GM23338 (cell line): ENCODE results near the gene KRT85. TPM values are rescaled to one million over a fixed set of nuclear protein-coding genes. Genes with fewer than 3 reads are reported as not detected.

Experiments used
- ATAC-seq: fragments of 200-7000 bp; cut with Tn5 transposase; 3 replicates; pipeline ENCODE4 v1.9.1; 2020
- DNase-seq: peaks from one replicate; pipeline ENCODE4 v3.0.0-alpha.2; 2015; ENCODE audit warnings: low spot score
- H2AFZ ChIP-seq: fragments of 200-600 bp; sonication (generic); 2 replicates; pipeline ENCODE4 v1.8.0; 2016; ENCODE audit warnings: antibody characterized with exemption, mild to moderate bottlenecking, moderate library complexity
- H3F3A ChIP-seq: fragments of 200-600 bp; sonication (generic); replicated peaks from 2 replicates; pipeline ENCODE4 v1.8.0; 2017; ENCODE audit warnings: antibody characterized with exemption, mixed run types, low read depth
- H3K27ac ChIP-seq: fragments of 200-600 bp; sonication (generic); 2 replicates; pipeline ENCODE4 v1.6.1; 2016; ENCODE audit warnings: low read depth
- H3K27me3 ChIP-seq: fragments of 200-600 bp; sonication (generic); 2 replicates; pipeline ENCODE4 v1.8.0; 2016; ENCODE audit warnings: mild to moderate bottlenecking, mixed run types, moderate library complexity; ENCODE audit not compliant: insufficient read depth
- H3K36me3 ChIP-seq: fragments of 200-600 bp; sonication (generic); 2 replicates; pipeline ENCODE4 v1.8.0; 2016; ENCODE audit warnings: mild to moderate bottlenecking; ENCODE audit not compliant: insufficient read depth
- H3K4me1 ChIP-seq: fragments of 200-600 bp; sonication (generic); 2 replicates; pipeline ENCODE4 v1.8.0; 2016; ENCODE audit warnings: mild to moderate bottlenecking, moderate library complexity; ENCODE audit not compliant: insufficient read depth
- H3K4me2 ChIP-seq: fragments of 200-600 bp; sonication (generic); 2 replicates; pipeline ENCODE4 v1.7.1; 2017; ENCODE audit warnings: mixed run types
- H3K4me3 ChIP-seq: fragments of 200-600 bp; sonication (generic); 2 replicates; pipeline ENCODE4 v1.6.1; 2016; ENCODE audit warnings: mixed run types
- H3K79me2 ChIP-seq: fragments of 200-600 bp; sonication (generic); replicated peaks from 2 replicates; pipeline ENCODE4 v1.8.0; 2017; ENCODE audit warnings: mild to moderate bottlenecking; ENCODE audit not compliant: insufficient read depth
- H3K9me2 ChIP-seq: fragments of 200-600 bp; sonication (generic); 2 replicates; pipeline ENCODE4 v1.8.0; 2017; ENCODE audit not compliant: insufficient read depth
- H4K20me1 ChIP-seq: fragments of 200-600 bp; sonication (generic); replicated peaks from 2 replicates; pipeline ENCODE4 v1.8.0; 2017; ENCODE audit warnings: mild to moderate bottlenecking; ENCODE audit not compliant: insufficient read depth
- H3K27ac Mint-ChIP-seq: 2 replicates; pipeline ENCODE4 v1.8.0; 2020; ENCODE audit warnings: inconsistent platforms, mild to moderate bottlenecking, moderate library complexity, mixed read lengths
- H3K27me3 Mint-ChIP-seq: 3 replicates; pipeline ENCODE4 v1.8.0; 2022; ENCODE audit warnings: low read depth, mild to moderate bottlenecking, moderate library complexity, mixed read lengths, inconsistent platforms; ENCODE audit not compliant: insufficient read depth, poor library complexity
- H3K36me3 Mint-ChIP-seq: 3 replicates; pipeline ENCODE4 v1.8.0; 2021; ENCODE audit warnings: low read depth, mild to moderate bottlenecking, inconsistent platforms, moderate library complexity, mixed read lengths
- H3K4me1 Mint-ChIP-seq: 3 replicates; pipeline ENCODE4 v1.8.0; 2020; ENCODE audit warnings: mild to moderate bottlenecking, inconsistent platforms, mixed read lengths
- H3K4me3 Mint-ChIP-seq: 3 replicates; pipeline ENCODE4 v1.8.0; 2021; ENCODE audit warnings: moderate library complexity, mild to moderate bottlenecking, inconsistent platforms, mixed read lengths
- H3K9me3 Mint-ChIP-seq: 3 replicates; pipeline ENCODE4 v1.8.0; 2020; ENCODE audit warnings: moderate library complexity, mild to moderate bottlenecking, inconsistent platforms, mixed read lengths
- CREB1 ChIP-seq: fragments of 250-450 bp; sonication (Bioruptor Pico); IDR thresholded peaks from 2 replicates; pipeline ENCODE4 v1.5.0; 2020; ENCODE audit warnings: low read depth, mild to moderate bottlenecking, moderate library complexity
- JUNB ChIP-seq: IDR thresholded peaks from one replicate; pipeline ENCODE4 v1.6.1; 2016; ENCODE audit warnings: antibody characterized with exemption; ENCODE audit not compliant: unreplicated experiment
- NANOG ChIP-seq: IDR thresholded peaks from 2 replicates; pipeline ENCODE4 v1.6.1; 2016; ENCODE audit warnings: antibody characterized with exemption, borderline replicate concordance
- STAT1 ChIP-seq: IDR thresholded peaks from one replicate; pipeline ENCODE4 v1.6.1; 2016; ENCODE audit warnings: antibody characterized with exemption; ENCODE audit not compliant: unreplicated experiment
- ZNF114 ChIP-seq: fragments of 250-450 bp; sonication (Bioruptor Pico); IDR thresholded peaks from 2 replicates; pipeline ENCODE4 v1.5.0; 2020; ENCODE audit warnings: mild to moderate bottlenecking, moderate library complexity
- ZNF331 ChIP-seq: fragments of 250-450 bp; sonication (Bioruptor Pico); IDR thresholded peaks from 2 replicates; pipeline ENCODE4 v1.5.0; 2020; ENCODE audit warnings: low read depth, mild to moderate bottlenecking, moderate library complexity
- polyA plus RNA-seq: library from polyadenylated mRNA; unstranded; fragments of >200 nt; fragmentation: Nextera tagmentation; extraction: Ambion mirVana; gene quantifications from 2 replicates; pipeline ENCODE4 v1.2.1, GENCODE V29; 2016
- total RNA-seq: library from RNA; depleted of rRNA; stranded (reverse); fragments of >200 nt; shearing (Covaris generic); gene quantifications from 2 replicates; pipeline ENCODE4 v1.2.3, GENCODE V29; 2014
- TF ChIP-seq, protein P1 (sequence below): IDR thresholded peaks from one replicate; pipeline ENCODE4 v1.6.1; 2018; ENCODE audit warnings: antibody characterized with exemption; ENCODE audit not compliant: unreplicated experiment
- TF ChIP-seq, protein P2 (sequence below): fragments of 250-450 bp; sonication (Bioruptor Pico); IDR thresholded peaks from 2 replicates; pipeline ENCODE4 v1.5.0; 2020; ENCODE audit warnings: mild to moderate bottlenecking, moderate library complexity
- TF ChIP-seq, protein P3 (sequence below): IDR thresholded peaks from 2 replicates; pipeline ENCODE4 v1.6.1; 2016; ENCODE audit warnings: antibody characterized with exemption

The KRT85 gene
- total and polyA plus RNA-seq, 2 experiments from 2014 or later, result not detected

DNA sequence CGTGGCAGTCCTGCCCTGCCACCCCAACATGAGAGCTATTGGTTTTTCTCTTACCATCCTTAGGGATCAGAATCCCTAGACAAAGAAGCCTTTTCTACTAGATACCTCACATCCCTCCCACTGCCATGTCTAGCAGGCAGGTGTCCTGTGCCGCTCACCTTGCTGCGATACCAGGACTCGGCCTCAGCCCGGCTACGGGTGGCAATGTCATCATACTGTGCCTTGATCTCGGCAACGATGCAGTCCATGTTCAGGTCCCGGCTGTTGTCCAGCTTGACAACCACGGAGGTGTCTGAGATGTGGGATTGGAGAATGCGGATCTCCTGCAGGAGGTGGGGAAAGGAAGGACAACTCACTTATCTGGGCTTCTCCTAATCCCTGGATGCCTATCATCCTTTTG, 50.6 kb downstream of the KRT85 start:
- Mint-ChIP-seq H3K4me1 (no peaks in the 10 kb centered on the region), H3K9me3 (no peaks in the 10 kb centered on the region), H3K27ac (no peak overlapping the region), H3K27me3 (peaks cover 11% of the 10 kb centered on the region), H3K36me3 (no peaks in the 10 kb centered on the region), H3K4me3 (no peak overlapping the region)
- Histone ChIP-seq H3K9me2 (no peaks in the 10 kb centered on the region), H3K79me2 (no peaks in the 10 kb centered on the region), H2AFZ (no peak overlapping the region), H3K4me1 (no peaks in the 10 kb centered on the region), H3K27me3 (no peaks in the 10 kb centered on the region), H3K4me3 (no peak overlapping the region), H3K36me3 (no peaks in the 10 kb centered on the region), H3K4me2 (no peak overlapping the region), H4K20me1 (no peaks in the 10 kb centered on the region), H3F3A (no peaks in the 10 kb centered on the region), H3K27ac (no peak overlapping the region)
- DNase-seq (no peak), ATAC-seq (no peak)
- TF ChIP-seq, protein P1, sequence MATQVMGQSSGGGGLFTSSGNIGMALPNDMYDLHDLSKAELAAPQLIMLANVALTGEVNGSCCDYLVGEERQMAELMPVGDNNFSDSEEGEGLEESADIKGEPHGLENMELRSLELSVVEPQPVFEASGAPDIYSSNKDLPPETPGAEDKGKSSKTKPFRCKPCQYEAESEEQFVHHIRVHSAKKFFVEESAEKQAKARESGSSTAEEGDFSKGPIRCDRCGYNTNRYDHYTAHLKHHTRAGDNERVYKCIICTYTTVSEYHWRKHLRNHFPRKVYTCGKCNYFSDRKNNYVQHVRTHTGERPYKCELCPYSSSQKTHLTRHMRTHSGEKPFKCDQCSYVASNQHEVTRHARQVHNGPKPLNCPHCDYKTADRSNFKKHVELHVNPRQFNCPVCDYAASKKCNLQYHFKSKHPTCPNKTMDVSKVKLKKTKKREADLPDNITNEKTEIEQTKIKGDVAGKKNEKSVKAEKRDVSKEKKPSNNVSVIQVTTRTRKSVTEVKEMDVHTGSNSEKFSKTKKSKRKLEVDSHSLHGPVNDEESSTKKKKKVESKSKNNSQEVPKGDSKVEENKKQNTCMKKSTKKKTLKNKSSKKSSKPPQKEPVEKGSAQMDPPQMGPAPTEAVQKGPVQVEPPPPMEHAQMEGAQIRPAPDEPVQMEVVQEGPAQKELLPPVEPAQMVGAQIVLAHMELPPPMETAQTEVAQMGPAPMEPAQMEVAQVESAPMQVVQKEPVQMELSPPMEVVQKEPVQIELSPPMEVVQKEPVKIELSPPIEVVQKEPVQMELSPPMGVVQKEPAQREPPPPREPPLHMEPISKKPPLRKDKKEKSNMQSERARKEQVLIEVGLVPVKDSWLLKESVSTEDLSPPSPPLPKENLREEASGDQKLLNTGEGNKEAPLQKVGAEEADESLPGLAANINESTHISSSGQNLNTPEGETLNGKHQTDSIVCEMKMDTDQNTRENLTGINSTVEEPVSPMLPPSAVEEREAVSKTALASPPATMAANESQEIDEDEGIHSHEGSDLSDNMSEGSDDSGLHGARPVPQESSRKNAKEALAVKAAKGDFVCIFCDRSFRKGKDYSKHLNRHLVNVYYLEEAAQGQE, result no peak
- TF ChIP-seq CREB1 (no peak), STAT1 (no peak), NANOG (no peak), JUNB (no peak), ZNF331 (CRISPR knock-in tag) (no peak), ZNF114 (no peak)
- TF ChIP-seq, protein P2, sequence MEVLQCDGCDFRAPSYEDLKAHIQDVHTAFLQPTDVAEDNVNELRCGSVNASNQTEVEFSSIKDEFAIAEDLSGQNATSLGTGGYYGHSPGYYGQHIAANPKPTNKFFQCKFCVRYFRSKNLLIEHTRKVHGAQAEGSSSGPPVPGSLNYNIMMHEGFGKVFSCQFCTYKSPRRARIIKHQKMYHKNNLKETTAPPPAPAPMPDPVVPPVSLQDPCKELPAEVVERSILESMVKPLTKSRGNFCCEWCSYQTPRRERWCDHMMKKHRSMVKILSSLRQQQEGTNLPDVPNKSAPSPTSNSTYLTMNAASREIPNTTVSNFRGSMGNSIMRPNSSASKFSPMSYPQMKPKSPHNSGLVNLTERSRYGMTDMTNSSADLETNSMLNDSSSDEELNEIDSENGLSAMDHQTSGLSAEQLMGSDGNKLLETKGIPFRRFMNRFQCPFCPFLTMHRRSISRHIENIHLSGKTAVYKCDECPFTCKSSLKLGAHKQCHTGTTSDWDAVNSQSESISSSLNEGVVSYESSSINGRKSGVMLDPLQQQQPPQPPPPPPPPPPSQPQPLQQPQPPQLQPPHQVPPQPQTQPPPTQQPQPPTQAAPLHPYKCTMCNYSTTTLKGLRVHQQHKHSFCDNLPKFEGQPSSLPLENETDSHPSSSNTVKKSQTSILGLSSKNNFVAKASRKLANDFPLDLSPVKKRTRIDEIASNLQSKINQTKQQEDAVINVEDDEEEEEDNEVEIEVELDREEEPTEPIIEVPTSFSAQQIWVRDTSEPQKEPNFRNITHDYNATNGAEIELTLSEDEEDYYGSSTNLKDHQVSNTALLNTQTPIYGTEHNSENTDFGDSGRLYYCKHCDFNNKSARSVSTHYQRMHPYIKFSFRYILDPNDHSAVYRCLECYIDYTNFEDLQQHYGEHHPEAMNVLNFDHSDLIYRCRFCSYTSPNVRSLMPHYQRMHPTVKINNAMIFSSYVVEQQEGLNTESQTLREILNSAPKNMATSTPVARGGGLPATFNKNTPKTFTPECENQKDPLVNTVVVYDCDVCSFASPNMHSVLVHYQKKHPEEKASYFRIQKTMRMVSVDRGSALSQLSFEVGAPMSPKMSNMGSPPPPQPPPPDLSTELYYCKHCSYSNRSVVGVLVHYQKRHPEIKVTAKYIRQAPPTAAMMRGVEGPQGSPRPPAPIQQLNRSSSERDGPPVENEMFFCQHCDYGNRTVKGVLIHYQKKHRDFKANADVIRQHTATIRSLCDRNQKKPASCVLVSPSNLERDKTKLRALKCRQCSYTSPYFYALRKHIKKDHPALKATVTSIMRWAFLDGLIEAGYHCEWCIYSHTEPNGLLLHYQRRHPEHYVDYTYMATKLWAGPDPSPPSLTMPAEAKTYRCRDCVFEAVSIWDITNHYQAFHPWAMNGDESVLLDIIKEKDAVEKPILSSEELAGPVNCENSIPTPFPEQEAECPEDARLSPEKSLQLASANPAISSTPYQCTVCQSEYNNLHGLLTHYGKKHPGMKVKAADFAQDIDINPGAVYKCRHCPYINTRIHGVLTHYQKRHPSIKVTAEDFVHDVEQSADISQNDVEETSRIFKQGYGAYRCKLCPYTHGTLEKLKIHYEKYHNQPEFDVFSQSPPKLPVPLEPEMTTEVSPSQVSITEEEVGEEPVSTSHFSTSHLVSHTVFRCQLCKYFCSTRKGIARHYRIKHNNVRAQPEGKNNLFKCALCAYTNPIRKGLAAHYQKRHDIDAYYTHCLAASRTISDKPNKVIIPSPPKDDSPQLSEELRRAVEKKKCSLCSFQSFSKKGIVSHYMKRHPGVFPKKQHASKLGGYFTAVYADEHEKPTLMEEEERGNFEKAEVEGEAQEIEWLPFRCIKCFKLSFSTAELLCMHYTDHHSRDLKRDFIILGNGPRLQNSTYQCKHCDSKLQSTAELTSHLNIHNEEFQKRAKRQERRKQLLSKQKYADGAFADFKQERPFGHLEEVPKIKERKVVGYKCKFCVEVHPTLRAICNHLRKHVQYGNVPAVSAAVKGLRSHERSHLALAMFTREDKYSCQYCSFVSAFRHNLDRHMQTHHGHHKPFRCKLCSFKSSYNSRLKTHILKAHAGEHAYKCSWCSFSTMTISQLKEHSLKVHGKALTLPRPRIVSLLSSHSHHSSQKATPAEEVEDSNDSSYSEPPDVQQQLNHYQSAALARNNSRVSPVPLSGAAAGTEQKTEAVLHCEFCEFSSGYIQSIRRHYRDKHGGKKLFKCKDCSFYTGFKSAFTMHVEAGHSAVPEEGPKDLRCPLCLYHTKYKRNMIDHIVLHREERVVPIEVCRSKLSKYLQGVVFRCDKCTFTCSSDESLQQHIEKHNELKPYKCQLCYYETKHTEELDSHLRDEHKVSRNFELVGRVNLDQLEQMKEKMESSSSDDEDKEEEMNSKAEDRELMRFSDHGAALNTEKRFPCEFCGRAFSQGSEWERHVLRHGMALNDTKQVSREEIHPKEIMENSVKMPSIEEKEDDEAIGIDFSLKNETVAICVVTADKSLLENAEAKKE, result no peak
- TF ChIP-seq, protein P3, sequence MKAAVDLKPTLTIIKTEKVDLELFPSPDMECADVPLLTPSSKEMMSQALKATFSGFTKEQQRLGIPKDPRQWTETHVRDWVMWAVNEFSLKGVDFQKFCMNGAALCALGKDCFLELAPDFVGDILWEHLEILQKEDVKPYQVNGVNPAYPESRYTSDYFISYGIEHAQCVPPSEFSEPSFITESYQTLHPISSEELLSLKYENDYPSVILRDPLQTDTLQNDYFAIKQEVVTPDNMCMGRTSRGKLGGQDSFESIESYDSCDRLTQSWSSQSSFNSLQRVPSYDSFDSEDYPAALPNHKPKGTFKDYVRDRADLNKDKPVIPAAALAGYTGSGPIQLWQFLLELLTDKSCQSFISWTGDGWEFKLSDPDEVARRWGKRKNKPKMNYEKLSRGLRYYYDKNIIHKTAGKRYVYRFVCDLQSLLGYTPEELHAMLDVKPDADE, result no peak
